Keratinocyte (primary cell): Measurements from ENCODE around the gene TREH. TPM values are rescaled to one million over a fixed set of nuclear protein-coding genes. Genes with fewer than 3 reads are reported as not detected.

Experiments
- DNase-seq: peaks from one replicate; pipeline ENCODE4 v3.0.0-alpha.2; 2011; ENCODE audit warnings: low read depth, missing footprints, low spot score
- FAIRE-seq: peaks from 2 replicates; lab custom pipeline; 2011; peaks lifted over from hg19 to GRCh38; lab: Jason Lieb, UNC
- H2AFZ ChIP-seq: 2 replicates; pipeline ENCODE4 v1.6.0; 2012; ENCODE audit warnings: low read length, control low read depth, inconsistent platforms; ENCODE audit not compliant: control insufficient read depth
- H3K27ac ChIP-seq: 2 replicates; pipeline ENCODE4 v1.5.1; 2011; ENCODE audit warnings: low read length; ENCODE audit not compliant: control insufficient read depth, insufficient read depth
- H3K27me3 ChIP-seq: 3 replicates; pipeline ENCODE4 v1.6.0; 2011; ENCODE audit warnings: low read length; ENCODE audit not compliant: control insufficient read depth, insufficient read depth; ENCODE audit errors: extremely low read depth
- H3K36me3 ChIP-seq, 2 experiments: 2 replicates in 1 of 2; 3 replicates in 1 of 2; pipeline ENCODE4 v1.5.1; 2011; ENCODE audit warnings: low read length in 2 of 2, mild to moderate bottlenecking in 1 of 2; ENCODE audit not compliant: control insufficient read depth in 2 of 2, insufficient read depth in 2 of 2; ENCODE audit errors: extremely low read depth in 1 of 2
- H3K4me1 ChIP-seq: 3 replicates; pipeline ENCODE4 v1.5.1; 2011; ENCODE audit warnings: low read length; ENCODE audit not compliant: control insufficient read depth, insufficient read depth; ENCODE audit errors: extremely low read depth
- H3K4me2 ChIP-seq: 3 replicates; pipeline ENCODE4 v1.6.0; 2011; ENCODE audit warnings: low read depth, low read length; ENCODE audit not compliant: control insufficient read depth, insufficient read depth; ENCODE audit errors: extremely low read depth
- H3K4me3 ChIP-seq, 3 experiments: fragments of 200-600 bp in 1 of 3; sonication (generic) in 1 of 3; 2 replicates in 2 of 3; 3 replicates in 1 of 3; pipeline ENCODE4 v1.5.1; 2011 to 2016; ENCODE audit warnings: low read length in 3 of 3, mild to moderate bottlenecking in 3 of 3, control low read depth in 2 of 3, inconsistent platforms in 1 of 3, low read depth in 1 of 3, mixed read lengths in 1 of 3, mixed run types in 1 of 3, moderate library complexity in 1 of 3; ENCODE audit not compliant: control insufficient read depth in 2 of 3, insufficient read depth in 2 of 3; ENCODE audit errors: extremely low read depth in 1 of 3
- H3K79me2 ChIP-seq: 2 replicates; pipeline ENCODE4 v1.6.0; 2012; ENCODE audit warnings: low read length; ENCODE audit not compliant: control insufficient read depth, insufficient read depth
- H3K9ac ChIP-seq: 3 replicates; pipeline ENCODE4 v1.6.0; 2011; ENCODE audit warnings: low read length; ENCODE audit not compliant: control insufficient read depth, insufficient read depth; ENCODE audit errors: extremely low read depth
- H3K9me1 ChIP-seq: 3 replicates; pipeline ENCODE4 v1.6.0; 2011; ENCODE audit warnings: low read length; ENCODE audit not compliant: control insufficient read depth, insufficient read depth; ENCODE audit errors: extremely low read depth
- H3K9me3 ChIP-seq: 2 replicates; pipeline ENCODE4 v1.5.1; 2012; ENCODE audit warnings: low read depth, low read length; ENCODE audit not compliant: control insufficient read depth
- H4K20me1 ChIP-seq: 3 replicates; pipeline ENCODE4 v1.6.0; 2011; ENCODE audit warnings: low read length; ENCODE audit not compliant: control insufficient read depth, insufficient read depth; ENCODE audit errors: extremely low read depth
- CTCF ChIP-seq, 3 experiments: IDR thresholded peaks in 1 of 3; conservative IDR thresholded peaks in 1 of 3; optimal IDR thresholded peaks in 1 of 3; 2 replicates in 2 of 3; 3 replicates in 1 of 3; pipeline versions ENCODE3 to v1.5.1; 2011; ENCODE audit warnings: low read length in 3 of 3, mild to moderate bottlenecking in 3 of 3, moderate library complexity in 2 of 3, control low read depth in 1 of 3, inconsistent platforms in 1 of 3; ENCODE audit not compliant: insufficient read depth in 2 of 3; ENCODE audit errors: extremely low read depth in 1 of 3
- EZH2 ChIP-seq: IDR thresholded peaks from one replicate; pipeline ENCODE4 v1.6.1; 2012; ENCODE audit warnings: inconsistent platforms, mild to moderate bottlenecking, low read length, moderate library complexity
- dilution Hi-C: fragments of 300-500 bp; cut with MboI; formaldehyde crosslinking; loops from one replicate; pipeline ENCODE4 v1.7.0; 2020; ENCODE audit warnings: low sequenced_read_pairs; ENCODE audit not compliant: extremely low pct_ligation_motif_present
- polyA plus RNA-seq, 5 experiments: library from polyadenylated mRNA; depleted of rRNA in 3 of 5; stranded (reverse) in 3 of 5; stranded (forward) in 1 of 5; unstranded in 1 of 5; fragments of >200 nt; gene quantifications; 1 replicate in 1 of 5; 2 replicates in 3 of 5; 3 replicates in 1 of 5; pipeline versions ENCODE4 v1.2.1 to v1.2.3, GENCODE V29; 2011 to 2012; ENCODE audit warnings: missing spikeins in 2 of 5, low read depth in 1 of 5, low replicate concordance in 1 of 5

The TREH gene
- polyA plus RNA-seq, 1 donor (not counting 4 experiments of a cell fraction or from before 2014, with no cell fraction given) = not detected

DNA sequence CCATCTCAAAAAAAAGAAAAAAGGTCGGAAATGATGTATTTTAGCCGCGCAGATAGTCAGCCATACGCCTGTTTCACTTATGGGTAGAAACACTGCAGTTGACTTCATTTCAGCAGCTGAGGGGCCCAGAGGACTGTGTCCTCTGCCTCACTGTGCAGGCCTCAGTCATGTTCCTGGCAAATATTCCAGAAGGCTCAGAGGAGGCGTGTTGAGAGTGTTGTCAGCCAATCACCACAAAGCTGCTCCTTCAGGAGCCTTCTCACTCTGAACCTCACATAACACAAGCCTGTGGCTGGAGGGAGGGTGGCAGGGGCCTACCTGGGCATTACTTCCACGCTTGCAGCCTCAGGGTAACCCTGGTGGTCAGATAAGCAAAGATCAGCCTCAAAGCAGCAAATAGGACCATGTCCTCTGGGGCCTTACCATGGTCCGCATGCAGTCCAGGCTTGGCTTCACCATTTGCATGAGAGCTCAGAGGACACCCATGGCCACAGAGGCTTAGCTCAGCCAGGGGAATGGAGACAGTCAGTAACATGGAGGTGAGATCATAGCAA is 17.3 kb upstream of the TREH start:
- Histone ChIP-seq H3K9ac (no peak overlapping the region), H4K20me1 (no peaks in the 10 kb centered on the region), H3K4me2 (no peak overlapping the region), H3K9me1 (no peaks in the 10 kb centered on the region), H3K27ac (no peak overlapping the region), H2AFZ (no peak overlapping the region), H3K36me3 (no peaks in the 10 kb centered on the region), H3K79me2 (no peaks in the 10 kb centered on the region), H3K4me1 (peaks cover 17% of the 10 kb centered on the region), H3K9me3 (no peaks in the 10 kb centered on the region), H3K27me3 (no peaks in the 10 kb centered on the region), H3K4me3 (no peak overlapping the region)
- FAIRE-seq = no peak
- no peak for DNase-seq
- dilution Hi-C loops = no loop called here
- no peak for TF ChIP-seq EZH2
- no peak for TF ChIP-seq CTCF (optimal IDR thresholded peaks at IDR 0.05 in 1 of 3, IDR thresholded peaks at IDR 0.05 in 1 of 3, conservative IDR thresholded peaks at IDR 0.05 in 1 of 3; ENCODE audit: extremely low read depth in 1 of 3, insufficient read depth in 2 of 3, low read length in 3 of 3)

- DNase-seq (no peak), FAIRE-seq (no peak)
- Histone ChIP-seq H3K4me3 (no peak overlapping the region), H3K4me2 (no peak overlapping the region), H3K9me1 (no peaks in the 10 kb centered on the region), H4K20me1 (no peaks in the 10 kb centered on the region), H3K27ac (no peak overlapping the region), H3K9me3 (no peaks in the 10 kb centered on the region), H3K79me2 (no peaks in the 10 kb centered on the region), H2AFZ (no peak overlapping the region), H3K36me3 (no peaks in the 10 kb centered on the region), H3K4me1 (peaks cover 30% of the 10 kb centered on the region), H3K27me3 (no peaks in the 10 kb centered on the region), H3K9ac (no peak overlapping the region)
- dilution Hi-C loops = no loop called here
- TF ChIP-seq CTCF (optimal IDR thresholded peaks at IDR 0.05 in 1 of 3, IDR thresholded peaks at IDR 0.05 in 1 of 3, conservative IDR thresholded peaks at IDR 0.05 in 1 of 3; ENCODE audit: extremely low read depth in 1 of 3, insufficient read depth in 2 of 3, low read length in 3 of 3) = no peak
- no peak for TF ChIP-seq EZH2
These were observed 15.3 kb upstream of the TREH start for GRCh38 chr11:118694771-118695170.
